Subcutaneous preadipocyte (primary cell): ENCODE results near the gene PLCB2. TPM values are rescaled to one million over a fixed set of nuclear protein-coding genes. Genes with fewer than 3 reads are reported as not detected.

Experiments used
- total RNA-seq: library from RNA; depleted of rRNA; stranded (reverse); fragments of >200 nt; gene quantifications from 2 replicates; pipeline ENCODE4 v1.2.3, GENCODE V29; 2012

The PLCB2 gene, protein sequence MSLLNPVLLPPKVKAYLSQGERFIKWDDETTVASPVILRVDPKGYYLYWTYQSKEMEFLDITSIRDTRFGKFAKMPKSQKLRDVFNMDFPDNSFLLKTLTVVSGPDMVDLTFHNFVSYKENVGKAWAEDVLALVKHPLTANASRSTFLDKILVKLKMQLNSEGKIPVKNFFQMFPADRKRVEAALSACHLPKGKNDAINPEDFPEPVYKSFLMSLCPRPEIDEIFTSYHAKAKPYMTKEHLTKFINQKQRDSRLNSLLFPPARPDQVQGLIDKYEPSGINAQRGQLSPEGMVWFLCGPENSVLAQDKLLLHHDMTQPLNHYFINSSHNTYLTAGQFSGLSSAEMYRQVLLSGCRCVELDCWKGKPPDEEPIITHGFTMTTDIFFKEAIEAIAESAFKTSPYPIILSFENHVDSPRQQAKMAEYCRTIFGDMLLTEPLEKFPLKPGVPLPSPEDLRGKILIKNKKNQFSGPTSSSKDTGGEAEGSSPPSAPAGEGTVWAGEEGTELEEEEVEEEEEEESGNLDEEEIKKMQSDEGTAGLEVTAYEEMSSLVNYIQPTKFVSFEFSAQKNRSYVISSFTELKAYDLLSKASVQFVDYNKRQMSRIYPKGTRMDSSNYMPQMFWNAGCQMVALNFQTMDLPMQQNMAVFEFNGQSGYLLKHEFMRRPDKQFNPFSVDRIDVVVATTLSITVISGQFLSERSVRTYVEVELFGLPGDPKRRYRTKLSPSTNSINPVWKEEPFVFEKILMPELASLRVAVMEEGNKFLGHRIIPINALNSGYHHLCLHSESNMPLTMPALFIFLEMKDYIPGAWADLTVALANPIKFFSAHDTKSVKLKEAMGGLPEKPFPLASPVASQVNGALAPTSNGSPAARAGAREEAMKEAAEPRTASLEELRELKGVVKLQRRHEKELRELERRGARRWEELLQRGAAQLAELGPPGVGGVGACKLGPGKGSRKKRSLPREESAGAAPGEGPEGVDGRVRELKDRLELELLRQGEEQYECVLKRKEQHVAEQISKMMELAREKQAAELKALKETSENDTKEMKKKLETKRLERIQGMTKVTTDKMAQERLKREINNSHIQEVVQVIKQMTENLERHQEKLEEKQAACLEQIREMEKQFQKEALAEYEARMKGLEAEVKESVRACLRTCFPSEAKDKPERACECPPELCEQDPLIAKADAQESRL
- total RNA-seq, result 0.73 and 0.78 TPM in 2 replicates

DNA sequence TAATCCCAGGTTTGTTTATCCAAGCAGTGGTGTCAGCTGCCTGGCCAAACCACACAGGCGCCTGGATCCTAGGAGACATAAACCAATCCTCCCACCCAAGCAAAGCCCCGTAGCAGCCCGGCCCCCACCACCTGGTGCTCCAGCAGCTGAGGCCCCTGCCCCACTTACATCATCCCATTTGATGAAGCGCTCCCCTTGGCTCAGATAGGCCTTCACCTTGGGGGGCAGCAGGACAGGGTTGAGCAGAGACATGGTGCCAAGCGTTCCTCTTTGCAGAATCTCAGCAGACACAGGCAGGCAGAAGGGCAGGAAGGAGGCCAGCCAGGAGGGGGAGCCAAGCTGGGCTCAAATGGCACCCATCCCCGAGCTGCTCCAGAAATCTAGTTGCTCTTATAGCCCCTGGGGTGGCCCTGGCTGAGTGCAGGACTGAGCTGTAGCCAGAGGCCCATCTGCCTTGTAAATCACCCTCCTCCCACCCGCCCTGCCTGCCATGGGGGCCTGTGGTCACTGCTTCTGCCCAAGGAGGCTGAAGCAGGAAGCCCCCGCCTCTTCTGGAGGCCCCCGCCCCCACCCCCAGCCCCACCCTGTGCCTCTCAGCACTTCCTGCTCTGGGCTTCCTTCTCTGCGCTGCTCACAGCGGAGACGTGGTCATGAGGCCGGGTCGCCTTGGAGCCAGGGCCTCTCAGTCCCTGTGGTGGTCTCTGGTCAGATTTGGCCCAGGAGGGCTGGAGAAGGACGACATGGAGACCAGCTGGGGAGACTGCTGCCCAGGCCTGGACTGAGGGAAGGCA, at the start of gene PLCB2:
Gene PLCB2, minus strand, starts transcription at position 515 of the 791 bp plus-strand sequence. Its CDS starts 263 bp downstream, at position 252.

DNA sequence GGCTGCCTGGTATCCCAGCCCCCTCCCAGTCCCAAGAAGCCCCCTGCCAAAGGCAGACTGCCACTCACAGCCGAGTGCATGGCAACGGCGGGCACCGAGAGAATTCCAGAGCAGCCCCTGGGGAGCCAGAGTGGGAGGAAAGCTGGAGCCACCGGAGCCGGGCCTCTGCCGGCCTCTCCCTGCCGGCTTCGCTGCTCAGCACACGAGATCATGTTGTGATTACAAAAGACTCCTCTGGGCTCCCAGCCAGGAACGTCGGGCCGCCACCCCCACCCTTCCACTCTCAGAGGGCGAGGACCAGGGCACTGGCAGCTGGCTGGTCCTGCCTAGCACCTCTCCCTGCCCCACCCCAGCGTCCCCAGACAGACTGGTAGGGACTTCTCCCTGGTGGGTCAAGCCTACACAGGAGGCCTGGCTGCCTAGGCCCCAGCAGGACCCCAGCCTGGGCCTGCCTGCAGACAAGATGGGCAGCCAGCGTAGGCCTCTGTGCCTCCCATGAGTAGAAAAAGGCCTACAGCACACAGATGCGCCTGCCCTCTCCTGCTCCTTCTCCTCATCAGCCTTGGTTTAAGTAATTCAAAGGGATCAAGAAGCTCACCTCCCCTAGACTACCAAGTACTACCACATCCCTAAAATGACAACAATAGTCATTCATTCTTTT, 33.1 kb upstream of the PLCB2 start, which contains the start of gene CCDC9B:
Gene CCDC9B, minus strand, starts transcription at position 200 of the 661 bp plus-strand sequence. Its CDS starts 120 bp downstream, at position 80.

DNA sequence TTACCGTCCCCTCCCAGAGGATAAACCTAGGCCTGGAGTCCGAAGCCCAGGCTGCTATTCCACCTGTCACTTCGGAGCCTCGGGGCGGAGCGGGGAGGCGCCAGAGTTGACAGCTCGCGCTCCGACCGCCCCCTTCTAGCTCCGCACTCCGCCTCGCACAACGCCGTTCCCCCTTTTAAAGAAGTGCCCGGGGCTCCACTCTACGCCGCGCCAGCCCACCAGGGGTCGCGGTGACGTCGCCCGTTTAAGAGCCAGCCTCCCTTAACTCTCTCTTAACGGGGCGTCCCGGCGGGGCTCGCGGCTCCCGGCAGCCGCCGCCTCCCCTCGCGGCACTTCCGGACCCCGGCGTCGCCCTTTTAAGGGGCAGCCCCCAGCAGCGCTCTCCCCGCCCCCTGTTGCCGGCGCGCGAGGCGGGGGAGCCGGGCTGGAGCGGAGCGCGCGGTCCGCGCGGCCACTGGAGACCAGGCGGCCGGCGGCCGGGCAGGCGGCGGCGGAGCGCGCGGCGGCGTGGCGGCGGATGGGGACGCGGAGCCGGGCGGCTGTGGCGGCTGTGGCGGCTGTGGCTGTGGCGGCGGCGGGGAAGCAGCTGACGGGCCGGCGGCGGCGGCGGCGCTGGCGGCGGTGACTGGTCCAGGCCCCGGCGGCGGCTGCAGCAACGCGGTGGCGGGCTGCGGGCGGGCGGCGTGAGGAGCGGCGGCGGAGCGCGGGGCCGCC, 15.7 kb upstream of the PLCB2 start, which contains the start of gene INAFM2:
Gene INAFM2, plus strand, starts transcription at position 454 of the 714 bp plus-strand sequence. CDS start 364 bp downstream, outside the sequence.

DNA sequence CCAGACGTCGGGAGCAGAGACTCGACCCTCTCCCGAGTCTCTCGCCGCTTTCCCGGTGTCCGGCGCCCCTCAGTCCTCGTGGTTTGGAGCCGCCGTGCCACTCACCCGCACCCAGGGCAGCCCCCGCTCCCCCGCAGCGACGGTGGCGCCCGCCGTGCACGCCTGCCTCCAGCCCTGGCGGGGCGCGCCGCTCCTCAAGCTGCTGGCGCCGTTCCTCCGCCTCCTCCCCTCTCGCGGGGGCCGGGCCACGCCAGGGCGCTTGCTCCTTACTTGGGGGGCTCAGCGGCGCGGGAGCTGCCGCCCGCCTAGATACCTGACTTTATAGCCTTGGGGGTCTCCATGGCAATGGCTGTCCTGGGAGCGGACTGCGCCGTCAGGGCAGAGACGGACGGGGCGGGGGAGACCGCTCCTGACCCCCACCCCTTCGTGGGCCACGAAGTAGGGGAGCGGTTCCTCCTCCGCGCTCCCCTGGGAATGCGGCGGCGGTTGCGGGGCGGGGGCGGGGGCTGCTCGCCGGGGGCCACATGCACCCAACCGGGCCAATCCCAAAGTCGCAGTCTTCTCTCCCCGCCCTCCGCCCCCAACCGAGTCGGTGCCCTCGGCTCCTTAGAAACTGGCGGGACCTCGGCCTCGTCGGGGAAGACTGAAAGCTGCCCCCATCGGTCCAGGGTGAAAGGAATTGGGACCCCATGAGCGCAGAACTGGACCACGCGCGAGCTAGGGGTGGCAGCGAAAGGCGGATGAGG, 24.7 kb downstream of the PLCB2 start, which contains the start of gene ANKRD63:
Gene ANKRD63, minus strand, starts transcription at position 196 of the 746 bp plus-strand sequence. CDS start 478 bp downstream, outside the sequence.

DNA sequence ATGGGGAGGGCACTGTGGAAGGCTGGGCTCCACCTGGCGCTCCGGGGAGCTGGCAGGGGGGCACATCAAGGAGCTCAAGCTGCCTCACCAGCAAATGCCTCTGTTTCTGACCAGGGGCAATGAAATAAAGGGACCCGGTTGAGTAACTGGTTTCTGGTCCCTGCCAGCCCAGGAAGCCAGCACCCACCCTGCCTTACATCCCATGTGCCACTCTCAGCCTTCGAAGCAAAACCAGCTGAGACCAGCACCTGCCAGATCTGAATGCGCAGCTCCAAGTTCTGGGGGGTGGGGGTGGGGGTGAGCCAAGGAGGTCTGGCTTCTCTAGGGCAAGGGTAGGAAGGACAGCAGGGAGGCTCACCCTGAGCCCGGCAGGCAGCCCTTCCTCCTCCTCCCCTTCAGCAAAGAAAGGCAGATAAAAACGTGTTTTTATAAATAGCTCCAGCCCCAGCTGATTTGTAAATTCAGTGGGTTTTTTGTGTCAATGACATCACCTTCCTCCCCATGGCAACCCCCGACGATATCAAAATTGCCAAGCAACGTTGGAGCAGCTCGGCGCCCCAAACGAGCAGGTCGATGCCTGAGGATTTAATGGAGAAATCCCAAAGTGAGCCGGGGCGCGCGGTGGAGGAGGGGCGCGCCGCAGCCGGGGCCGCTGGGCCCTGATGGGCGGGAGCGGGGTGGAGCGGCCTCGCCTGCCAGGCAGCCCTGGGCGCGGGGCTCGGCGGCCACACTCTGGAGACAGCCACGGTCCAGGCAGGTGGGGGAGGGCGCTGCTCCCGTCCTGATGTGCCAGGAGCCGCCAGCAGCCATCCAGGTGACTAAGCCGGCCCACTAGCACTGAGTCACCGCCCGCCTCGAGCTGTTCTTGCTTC, 69.0 kb downstream of the PLCB2 start, which contains the start of gene PAK6:
Gene PAK6, plus strand, starts transcription at position 532 of the 872 bp plus-strand sequence. CDS start 25,723 bp downstream, outside the sequence.

Other genes starting within 250 kb of the PLCB2 start
- under 0.01 and 0.20 TPM in 2 replicates for gene BMF, start 199.1 kb downstream of the PLCB2 start, total RNA-seq
- gene BUB1B, start 146.9 kb downstream of the PLCB2 start, total RNA-seq, result 18.4 and 40.1 TPM in 2 replicates
- not detected in 2 replicates for gene PAK6, start 68.9 kb downstream of the PLCB2 start, total RNA-seq
- gene ANKRD63, start 24.9 kb downstream of the PLCB2 start, total RNA-seq, result not detected in 2 replicates
- gene INAFM2, start 15.8 kb upstream of the PLCB2 start, total RNA-seq, result 2.6 and 7.2 TPM in 2 replicates
- 2.7 and 2.9 TPM in 2 replicates for gene CCDC9B, start 33.0 kb upstream of the PLCB2 start, total RNA-seq
- gene PHGR1, start 43.1 kb upstream of the PLCB2 start, total RNA-seq, result not detected in 2 replicates
- under 0.01 and 0.20 TPM in 2 replicates for gene DISP2, start 50.3 kb upstream of the PLCB2 start, total RNA-seq
- 46.3 and 82.5 TPM in 2 replicates for gene KNSTRN, start 74.8 kb upstream of the PLCB2 start, total RNA-seq
- gene IVD, start 97.9 kb upstream of the PLCB2 start, total RNA-seq, result 37.5 and 38.9 TPM in 2 replicates
- gene BAHD1, start 133.0 kb upstream of the PLCB2 start, total RNA-seq, result 8.5 and 10.9 TPM in 2 replicates
- 9.6 and 10.0 TPM in 2 replicates for gene CHST14, start 163.0 kb upstream of the PLCB2 start, total RNA-seq